ENCODE measurements around the gene TMEM59L. TPM values are rescaled to one million over a fixed set of nuclear protein-coding genes. Genes with fewer than 3 reads are reported as not detected.
A peak's percentile ranks its signal among the peaks of the same experiment; 100 is the strongest.

The TMEM59L gene
- total RNA-seq = 0.64 TPM in 1 of 2 replicates, not detected in the other

- TF ChIP-seq CTCF (IDR thresholded peaks at IDR 0.05) = no peak
- Mint-ChIP-seq H3K27me3 (peaks cover 63% of the 10 kb centered on the region), H3K4me1 (peaks cover 23% of the 10 kb centered on the region), H3K36me3 (ENCODE audit: low read depth) (no peaks in the 10 kb centered on the region), H3K27ac (no peak within 1 kb of the TSS), H3K4me3 (peak within 1 kb of the TSS; percentile 78), H3K9me3 (no peaks in the 10 kb centered on the region)
- POLR2A ChIA-PET = interaction anchor here (1.2 kb wide), 1 partner anchor 9 kb away, joined by 4 read pairs; no protein-coding TSS in a partner anchor
- intact Hi-C loops (cut with micrococcal nuclease) = loop anchor here (5.0 kb wide), 1 partner anchor 179 kb away; the partner anchor contains the start of gene COMP
- ATAC-seq (ENCODE audit: low read depth) (peak; percentile 54), DNase-seq (peak; percentile 45)
- CTCF ChIA-PET = no interaction called here
Observed at GRCh38 chr19:18612772-18613588, at the start of gene TMEM59L. TSS of gene TMEM59L (plus strand) at chr19:18612870. CDS start at chr19:18612959, 89 bp downstream.

- H3K9me3 Mint-ChIP-seq = no peaks in the 10 kb centered on the region
- no peaks in the 10 kb centered on the region for H3K27me3 Mint-ChIP-seq
- H3K36me3 Mint-ChIP-seq (ENCODE audit: low read depth) = peaks cover 71% of the 10 kb centered on the region
- no peak for ATAC-seq (ENCODE audit: low read depth)
- DNase-seq = no peak
- intact Hi-C loops (cut with micrococcal nuclease) = no loop called here
- no peak overlapping the region for H3K4me3 Mint-ChIP-seq
- TF ChIP-seq CTCF (IDR thresholded peaks at IDR 0.05) = no peak
- peaks cover 7% of the 10 kb centered on the region for H3K4me1 Mint-ChIP-seq
- ChIA-PET POLR2A (interaction anchor here (0.7 to 1.3 kb wide), 2 partner anchors 9 to 21 kb away, joined by 3 to 6 read pairs; no protein-coding TSS in a partner anchor), CTCF (no interaction called here)
- H3K27ac Mint-ChIP-seq = no peak overlapping the region
Observed at GRCh38 chr19:18566953-18567352, 45.7 kb upstream of the TMEM59L start.

GRCh38 chr19:18568367-18568766, 44.3 kb upstream of the TMEM59L start:
- H3K9me3 Mint-ChIP-seq = no peaks in the 10 kb centered on the region
- no peak for ATAC-seq (ENCODE audit: low read depth)
- CTCF ChIA-PET = no interaction called here
- H3K4me3 Mint-ChIP-seq = no peak overlapping the region
- peaks cover 72% of the 10 kb centered on the region for H3K36me3 Mint-ChIP-seq (ENCODE audit: low read depth)
- POLR2A ChIA-PET = no interaction called here
- intact Hi-C loops (cut with micrococcal nuclease) = no loop called here
- H3K4me1 Mint-ChIP-seq = peaks cover 20% of the 10 kb centered on the region
- H3K27ac Mint-ChIP-seq = no peak overlapping the region
- no peaks in the 10 kb centered on the region for H3K27me3 Mint-ChIP-seq
- TF ChIP-seq CTCF (IDR thresholded peaks at IDR 0.05) = no peak
- DNase-seq = no peak

GRCh38 chr19:18571564-18572344, 40.9 kb upstream of the TMEM59L start, which contains the start of gene UBA52:
TSS of gene UBA52 (plus strand) at chr19:18571857. CDS start at chr19:18573301, 1,444 bp downstream.
- CTCF ChIA-PET = interaction anchor here (1.0 to 2.4 kb wide), 9 partner anchors 14 to 275 kb away, joined by 3 to 17 read pairs (median 4); partner anchors contain the start of genes ELL, KXD1 and REX1BD
- Mint-ChIP-seq H3K27me3 (no peaks in the 10 kb centered on the region), H3K9me3 (no peaks in the 10 kb centered on the region), H3K36me3 (ENCODE audit: low read depth) (peaks cover 77% of the 10 kb centered on the region), H3K4me1 (peaks cover 30% of the 10 kb centered on the region), H3K27ac (peak within 1 kb of the TSS; percentile 93), H3K4me3 (peak within 1 kb of the TSS; percentile 94)
- DNase-seq (peak; percentile 100), ATAC-seq (ENCODE audit: low read depth) (peak; percentile 93)
- intact Hi-C loops (cut with micrococcal nuclease) = loop anchor here (1.0 kb wide), 6 partner anchors 14 to 348 kb away; partner anchors contain the start of genes COPE, DDX49, ELL and FKBP8
- TF ChIP-seq CTCF (IDR thresholded peaks at IDR 0.05) = no peak
- POLR2A ChIA-PET = interaction anchor here (0.5 to 4.4 kb wide), 23 partner anchors 8 to 620 kb away, joined by 3 to 88 read pairs (median 6); partner anchors contain the start of genes COPE, DDX49, ELL and KXD1

Measured in activated B cell treated with CpG ODN at 0.5 μM for 24 hours (primary cell).